ENCODE results near the gene HBM.

Gene HBM

DNA sequence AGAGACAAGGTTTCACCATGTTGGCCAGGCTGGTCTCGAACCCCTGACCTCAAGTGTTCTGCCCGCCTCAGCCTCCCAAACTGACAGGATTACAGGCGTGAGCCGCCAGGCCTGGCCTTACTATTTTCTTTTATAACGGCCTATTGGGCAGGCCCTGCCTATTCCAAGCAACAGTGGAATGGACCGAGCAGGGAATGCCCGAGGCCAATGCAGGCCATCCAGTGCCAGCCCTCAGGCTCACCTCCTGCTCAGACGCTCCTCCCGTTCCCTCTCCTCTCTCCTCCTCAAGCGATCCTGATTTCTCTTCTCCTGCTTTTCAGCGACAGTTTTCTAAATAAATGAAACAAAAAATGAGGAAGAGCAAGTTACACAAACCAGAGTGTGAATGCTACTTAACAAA, 26.9 kb downstream of the HBM start:
- Histone ChIP-seq H4K8ac (ENCODE audit: low read length) (no peak overlapping the region), H3K4me1 (ENCODE audit: control insufficient read depth, insufficient read depth, low read depth, low read length) (no peaks in the 10 kb centered on the region), H3K4me3 (ENCODE audit: insufficient read depth in 1 of 2, low read depth in 1 of 2, low read length in 2 of 2) (no peak overlapping the region), H3K9me3 (ENCODE audit: control insufficient read depth, low read length) (no peaks in the 10 kb centered on the region), H2BK5ac (ENCODE audit: low read depth, low read length, poor library complexity, severe bottlenecking) (no peak overlapping the region), H3K14ac (ENCODE audit: low read length in 2 of 2) (no peak overlapping the region), H3K18ac (ENCODE audit: low read depth in 1 of 2, low read length in 2 of 2) (no peak overlapping the region), H3K4ac (ENCODE audit: low read depth in 1 of 2, low read length in 2 of 2) (no peak overlapping the region), H3K27me3 (ENCODE audit: control insufficient read depth in 1 of 2, insufficient read depth in 1 of 2, low read length in 2 of 2) (no peaks in the 10 kb centered on the region), H3K23ac (ENCODE audit: low read length in 2 of 2) (no peak overlapping the region), H2BK120ac (ENCODE audit: low read depth, low read length) (no peak overlapping the region), H2BK15ac (ENCODE audit: low read depth, poor library complexity, severe bottlenecking) (no peak overlapping the region), H3K79me1 (replicated peaks; ENCODE audit: low read length, poor library complexity, severe bottlenecking) (peaks cover 40% of the 10 kb centered on the region), H2BK12ac (ENCODE audit: low read length in 2 of 2) (no peak overlapping the region), H3K27ac (ENCODE audit: low read length, poor library complexity, severe bottlenecking) (no peak overlapping the region), H4K91ac (ENCODE audit: low read length) (no peak overlapping the region), H3K36me3 (ENCODE audit: control insufficient read depth in 1 of 2, insufficient read depth in 2 of 2, low read depth in 1 of 2, low read length in 2 of 2) (peaks cover 91 to 93% of the 10 kb centered on the region in 2 experiments), H2AK5ac (ENCODE audit: low read length, severe bottlenecking) (no peak overlapping the region), H3K4me2 (ENCODE audit: low read length, poor library complexity, severe bottlenecking) (no peak overlapping the region), H2AFZ (ENCODE audit: low read depth, low read length) (no peak overlapping the region), H3K9ac (ENCODE audit: low read length) (no peak overlapping the region)
- DNase-seq = no peak
- 98% methylated on average over 9 of the region's 11 CpGs for WGBS

DNA sequence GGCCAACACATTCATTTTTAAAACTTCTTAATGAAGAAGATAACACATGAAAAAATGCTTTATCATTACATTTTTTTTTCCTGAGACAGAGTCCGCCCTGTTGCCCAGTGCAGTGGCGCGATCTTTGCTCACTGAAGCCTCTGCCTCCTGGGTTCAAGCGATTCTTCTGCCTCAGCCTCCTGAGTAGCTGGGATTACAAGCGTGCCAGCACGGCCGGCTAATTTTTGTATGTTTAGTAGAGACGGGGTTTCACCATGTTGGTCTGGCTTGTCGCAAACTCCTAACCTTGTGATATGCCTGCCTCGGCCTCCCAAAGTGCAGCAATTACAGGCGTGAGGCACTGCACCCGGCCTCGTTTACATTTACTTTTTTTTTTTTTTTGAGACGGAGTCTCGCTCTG, 27.7 kb downstream of the HBM start:
- no peak for DNase-seq
- Histone ChIP-seq H2AK5ac (ENCODE audit: low read length, severe bottlenecking) (no peak overlapping the region), H3K23ac (ENCODE audit: low read length in 2 of 2) (no peak overlapping the region), H3K27ac (ENCODE audit: low read length, poor library complexity, severe bottlenecking) (no peak overlapping the region), H3K9me3 (ENCODE audit: control insufficient read depth, low read length) (no peaks in the 10 kb centered on the region), H3K14ac (ENCODE audit: low read length in 2 of 2) (no peak overlapping the region), H3K4ac (ENCODE audit: low read depth in 1 of 2, low read length in 2 of 2) (no peak overlapping the region), H4K91ac (ENCODE audit: low read length) (no peak overlapping the region), H3K4me1 (ENCODE audit: control insufficient read depth, insufficient read depth, low read depth, low read length) (no peaks in the 10 kb centered on the region), H2AFZ (ENCODE audit: low read depth, low read length) (no peak overlapping the region), H3K27me3 (ENCODE audit: control insufficient read depth in 1 of 2, insufficient read depth in 1 of 2, low read length in 2 of 2) (no peaks in the 10 kb centered on the region), H2BK120ac (ENCODE audit: low read depth, low read length) (no peak overlapping the region), H3K18ac (ENCODE audit: low read depth in 1 of 2, low read length in 2 of 2) (no peak overlapping the region), H3K79me1 (replicated peaks; ENCODE audit: low read length, poor library complexity, severe bottlenecking) (peaks cover 42% of the 10 kb centered on the region), H2BK15ac (ENCODE audit: low read depth, poor library complexity, severe bottlenecking) (no peak overlapping the region), H3K9ac (ENCODE audit: low read length) (no peak overlapping the region), H3K4me3 (ENCODE audit: insufficient read depth in 1 of 2, low read depth in 1 of 2, low read length in 2 of 2) (no peak overlapping the region), H3K4me2 (ENCODE audit: low read length, poor library complexity, severe bottlenecking) (no peak overlapping the region), H4K8ac (ENCODE audit: low read length) (no peak overlapping the region), H2BK12ac (ENCODE audit: low read length in 2 of 2) (no peak overlapping the region), H3K36me3 (ENCODE audit: control insufficient read depth in 1 of 2, insufficient read depth in 2 of 2, low read depth in 1 of 2, low read length in 2 of 2) (peaks cover 93 to 96% of the 10 kb centered on the region in 2 experiments), H2BK5ac (ENCODE audit: low read depth, low read length, poor library complexity, severe bottlenecking) (no peak overlapping the region)
- 95% methylated on average over 15 of the region's 15 CpGs for WGBS

DNA sequence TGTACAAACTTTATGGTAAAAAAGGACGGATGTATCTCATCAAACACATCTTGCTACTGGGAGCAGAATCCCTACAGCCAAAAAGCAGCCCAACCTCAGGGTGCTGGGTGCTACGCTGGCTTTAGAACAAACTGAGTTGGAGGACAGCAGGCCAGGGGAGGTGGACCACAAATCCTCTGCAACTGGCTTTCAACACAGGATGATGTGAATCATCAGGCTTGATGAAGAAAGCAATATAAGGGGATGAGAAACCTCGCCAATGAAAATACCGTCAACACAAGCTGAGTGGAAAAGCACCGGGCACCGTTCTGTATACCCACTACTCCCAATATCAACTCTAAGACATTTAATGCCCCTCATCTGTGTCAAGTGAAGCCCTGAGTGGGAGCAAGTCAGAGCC, 28.7 kb downstream of the HBM start:
- Histone ChIP-seq H3K14ac (ENCODE audit: low read length in 2 of 2) (no peak overlapping the region), H3K36me3 (ENCODE audit: control insufficient read depth in 1 of 2, insufficient read depth in 2 of 2, low read depth in 1 of 2, low read length in 2 of 2) (peaks cover 92 to 94% of the 10 kb centered on the region in 2 experiments), H3K4me3 (ENCODE audit: insufficient read depth in 1 of 2, low read depth in 1 of 2, low read length in 2 of 2) (no peak overlapping the region), H2AFZ (ENCODE audit: low read depth, low read length) (no peak overlapping the region), H3K18ac (ENCODE audit: low read depth in 1 of 2, low read length in 2 of 2) (no peak overlapping the region), H2BK15ac (ENCODE audit: low read depth, poor library complexity, severe bottlenecking) (no peak overlapping the region), H2BK120ac (ENCODE audit: low read depth, low read length) (no peak overlapping the region), H2BK12ac (ENCODE audit: low read length in 2 of 2) (peak overlapping the region in 1 of 2 experiments; percentile 9), H3K4me1 (ENCODE audit: control insufficient read depth, insufficient read depth, low read depth, low read length) (no peaks in the 10 kb centered on the region), H3K27me3 (ENCODE audit: control insufficient read depth in 1 of 2, insufficient read depth in 1 of 2, low read length in 2 of 2) (no peaks in the 10 kb centered on the region), H3K27ac (ENCODE audit: low read length, poor library complexity, severe bottlenecking) (no peak overlapping the region), H3K9me3 (ENCODE audit: control insufficient read depth, low read length) (no peaks in the 10 kb centered on the region), H2AK5ac (ENCODE audit: low read length, severe bottlenecking) (no peak overlapping the region), H3K4me2 (ENCODE audit: low read length, poor library complexity, severe bottlenecking) (no peak overlapping the region), H3K9ac (ENCODE audit: low read length) (no peak overlapping the region), H2BK5ac (ENCODE audit: low read depth, low read length, poor library complexity, severe bottlenecking) (no peak overlapping the region), H4K91ac (ENCODE audit: low read length) (no peak overlapping the region), H3K23ac (ENCODE audit: low read length in 2 of 2) (no peak overlapping the region), H4K8ac (ENCODE audit: low read length) (no peak overlapping the region), H3K79me1 (replicated peaks; ENCODE audit: low read length, poor library complexity, severe bottlenecking) (peaks cover 43% of the 10 kb centered on the region), H3K4ac (ENCODE audit: low read depth in 1 of 2, low read length in 2 of 2) (no peak overlapping the region)
- no peak for DNase-seq
- 98% methylated on average over 5 of the region's 6 CpGs for WGBS

DNA sequence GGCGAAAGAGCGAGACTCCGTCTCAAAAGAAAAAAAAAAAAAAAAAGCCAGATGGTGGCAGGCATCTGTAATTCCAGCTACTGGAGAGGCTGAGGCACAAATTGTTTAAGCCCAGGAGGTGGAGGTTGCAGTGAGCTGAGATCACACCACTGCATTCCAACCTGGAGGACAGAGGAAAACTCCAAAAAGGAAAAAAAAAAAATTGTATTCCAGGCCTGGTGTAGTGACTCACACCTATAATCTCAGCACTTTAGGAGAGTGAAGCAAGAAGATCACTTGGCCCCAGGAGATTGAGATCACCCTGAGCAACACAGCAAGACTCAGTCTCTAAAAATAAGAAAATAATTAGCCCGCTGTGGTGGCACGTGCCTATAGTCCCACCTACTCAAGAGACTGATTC, 34.6 kb downstream of the HBM start:
- no peak overlapping the region for H3K14ac ChIP-seq (ENCODE audit: low read length in 2 of 2)
- 90% methylated on average over 5 of the region's 5 CpGs for WGBS
- H3K4me2 ChIP-seq (ENCODE audit: low read length, poor library complexity, severe bottlenecking) = no peak overlapping the region
- no peak overlapping the region for H2BK15ac ChIP-seq (ENCODE audit: low read depth, poor library complexity, severe bottlenecking)
- H2BK120ac ChIP-seq (ENCODE audit: low read depth, low read length) = no peak overlapping the region
- no peak overlapping the region for H3K23ac ChIP-seq (ENCODE audit: low read length in 2 of 2)
- H2AK5ac ChIP-seq (ENCODE audit: low read length, severe bottlenecking) = no peak overlapping the region
- H3K9ac ChIP-seq (ENCODE audit: low read length) = peak overlapping the region; percentile 51
- peaks cover 23% of the 10 kb centered on the region for H3K79me1 ChIP-seq (replicated peaks; ENCODE audit: low read length, poor library complexity, severe bottlenecking)
- no peaks in the 10 kb centered on the region for H3K9me3 ChIP-seq (ENCODE audit: control insufficient read depth, low read length)
- peaks cover 71 to 79% of the 10 kb centered on the region in 2 experiments for H3K36me3 ChIP-seq (ENCODE audit: control insufficient read depth in 1 of 2, insufficient read depth in 2 of 2, low read depth in 1 of 2, low read length in 2 of 2)
- peaks cover 9% of the 10 kb centered on the region for H3K4me1 ChIP-seq (ENCODE audit: control insufficient read depth, insufficient read depth, low read depth, low read length)
- H2BK5ac ChIP-seq (ENCODE audit: low read depth, low read length, poor library complexity, severe bottlenecking) = no peak overlapping the region
- H3K27ac ChIP-seq (ENCODE audit: low read length, poor library complexity, severe bottlenecking) = peak overlapping the region; percentile 89
- no peak overlapping the region for H2BK12ac ChIP-seq (ENCODE audit: low read length in 2 of 2)
- no peak overlapping the region for H2AFZ ChIP-seq (ENCODE audit: low read depth, low read length)
- H3K4ac ChIP-seq (ENCODE audit: low read depth in 1 of 2, low read length in 2 of 2) = no peak overlapping the region
- no peak overlapping the region for H3K18ac ChIP-seq (ENCODE audit: low read depth in 1 of 2, low read length in 2 of 2)
- H4K8ac ChIP-seq (ENCODE audit: low read length) = no peak overlapping the region
- peak; percentile 75 for DNase-seq
- H4K91ac ChIP-seq (ENCODE audit: low read length) = no peak overlapping the region
- H3K27me3 ChIP-seq (ENCODE audit: control insufficient read depth in 1 of 2, insufficient read depth in 1 of 2, low read length in 2 of 2) = no peaks in the 10 kb centered on the region
- H3K4me3 ChIP-seq (ENCODE audit: insufficient read depth in 1 of 2, low read depth in 1 of 2, low read length in 2 of 2) = no peak overlapping the region
